ENCODE results near the gene NDUFAF8. TPM values are rescaled to one million over a fixed set of nuclear protein-coding genes. Genes with fewer than 3 reads are reported as not detected.

NDUFAF8 gene
- polyA plus RNA-seq, 1 experiment: 70.8 TPM

GRCh38 chr17:81194941-81195901 is 43.9 kb upstream of the NDUFAF8 start:
- Histone ChIP-seq H3K4me3 (ENCODE audit: low read depth, low read length) (no peak overlapping the region), H3K36me3 (ENCODE audit: control insufficient read depth, insufficient read depth, low read length) (peaks cover 5% of the 10 kb centered on the region), H3K27me3 (ENCODE audit: control insufficient read depth, insufficient read depth, low read length) (no peaks in the 10 kb centered on the region)
- no peak for DNase-seq (ENCODE audit: low read depth)
- TF ChIP-seq CTCF (IDR thresholded peaks at IDR 0.05; ENCODE audit: insufficient read depth, low read depth, low read length): no peak
- POLR2A ChIA-PET: no interaction called here
- CTCF ChIA-PET: interaction anchor here (1.7 kb wide), 1 partner anchor 52 kb away, joined by 7 read pairs; no protein-coding TSS in a partner anchor

- no peaks in the 10 kb centered on the region for H3K27me3 ChIP-seq (ENCODE audit: control insufficient read depth, insufficient read depth, low read length)
- TF ChIP-seq CTCF (IDR thresholded peaks at IDR 0.05; ENCODE audit: insufficient read depth, low read depth, low read length): no peak
- ChIA-PET CTCF (interaction anchor here (1.4 to 1.7 kb wide), 2 partner anchors 11 to 53 kb away, joined by 3 to 7 read pairs; no protein-coding TSS in a partner anchor), POLR2A (no interaction called here)
- H3K4me3 ChIP-seq (ENCODE audit: low read depth, low read length): no peak overlapping the region
- H3K36me3 ChIP-seq (ENCODE audit: control insufficient read depth, insufficient read depth, low read length): peaks cover 5% of the 10 kb centered on the region
- DNase-seq (ENCODE audit: low read depth): no peak
Observed at GRCh38 chr17:81195941-81196495, 43.1 kb upstream of the NDUFAF8 start.

GRCh38 chr17:81196505-81197408 is 42.4 kb upstream of the NDUFAF8 start:
- Histone ChIP-seq H3K27me3 (ENCODE audit: control insufficient read depth, insufficient read depth, low read length) (no peaks in the 10 kb centered on the region), H3K36me3 (ENCODE audit: control insufficient read depth, insufficient read depth, low read length) (peaks cover 4% of the 10 kb centered on the region), H3K4me3 (ENCODE audit: low read depth, low read length) (no peak overlapping the region)
- TF ChIP-seq CTCF (IDR thresholded peaks at IDR 0.05; ENCODE audit: insufficient read depth, low read depth, low read length): no peak
- ChIA-PET POLR2A (no interaction called here), CTCF (interaction anchor here (1.4 to 1.7 kb wide), 2 partner anchors 11 to 54 kb away, joined by 3 to 7 read pairs; no protein-coding TSS in a partner anchor)
- no peak for DNase-seq (ENCODE audit: low read depth)

GRCh38 chr17:81197409-81197795 is 41.7 kb upstream of the NDUFAF8 start:
- no peak for TF ChIP-seq CTCF (IDR thresholded peaks at IDR 0.05; ENCODE audit: insufficient read depth, low read depth, low read length)
- ChIA-PET POLR2A (no interaction called here), CTCF (interaction anchor here (0.8 to 1.5 kb wide), 4 partner anchors 12 to 225 kb away, joined by 3 to 7 read pairs (median 4); no protein-coding TSS in a partner anchor)
- DNase-seq (ENCODE audit: low read depth): no peak
- H3K4me3 ChIP-seq (ENCODE audit: low read depth, low read length): no peak overlapping the region
- peaks cover 4% of the 10 kb centered on the region for H3K36me3 ChIP-seq (ENCODE audit: control insufficient read depth, insufficient read depth, low read length)
- no peaks in the 10 kb centered on the region for H3K27me3 ChIP-seq (ENCODE audit: control insufficient read depth, insufficient read depth, low read length)
